ENCODE results near the gene GLT1D1.

The GLT1D1 gene

DNA sequence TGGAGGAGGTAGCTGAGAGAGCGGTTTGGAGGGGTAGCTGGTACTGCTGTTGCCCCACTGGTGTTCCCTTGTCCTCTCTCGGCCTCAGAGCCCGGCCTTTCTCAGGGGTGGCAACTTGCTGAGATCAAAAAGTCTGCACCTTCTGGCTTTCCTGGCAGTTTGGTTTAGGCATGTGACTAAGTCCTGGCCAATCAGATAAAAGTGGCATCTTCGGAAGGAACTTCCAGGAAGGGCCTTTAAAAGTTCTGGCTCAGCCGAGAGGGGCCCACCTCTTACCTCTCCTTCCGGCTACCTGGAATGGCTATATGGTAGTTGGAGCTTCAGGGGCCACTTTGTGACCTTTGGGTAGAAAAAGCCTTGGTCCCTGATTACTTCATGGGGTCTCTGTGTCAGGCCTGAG, 152.6 kb downstream of the GLT1D1 start:
- no peak for DNase-seq (ENCODE audit: low read depth)

DNA sequence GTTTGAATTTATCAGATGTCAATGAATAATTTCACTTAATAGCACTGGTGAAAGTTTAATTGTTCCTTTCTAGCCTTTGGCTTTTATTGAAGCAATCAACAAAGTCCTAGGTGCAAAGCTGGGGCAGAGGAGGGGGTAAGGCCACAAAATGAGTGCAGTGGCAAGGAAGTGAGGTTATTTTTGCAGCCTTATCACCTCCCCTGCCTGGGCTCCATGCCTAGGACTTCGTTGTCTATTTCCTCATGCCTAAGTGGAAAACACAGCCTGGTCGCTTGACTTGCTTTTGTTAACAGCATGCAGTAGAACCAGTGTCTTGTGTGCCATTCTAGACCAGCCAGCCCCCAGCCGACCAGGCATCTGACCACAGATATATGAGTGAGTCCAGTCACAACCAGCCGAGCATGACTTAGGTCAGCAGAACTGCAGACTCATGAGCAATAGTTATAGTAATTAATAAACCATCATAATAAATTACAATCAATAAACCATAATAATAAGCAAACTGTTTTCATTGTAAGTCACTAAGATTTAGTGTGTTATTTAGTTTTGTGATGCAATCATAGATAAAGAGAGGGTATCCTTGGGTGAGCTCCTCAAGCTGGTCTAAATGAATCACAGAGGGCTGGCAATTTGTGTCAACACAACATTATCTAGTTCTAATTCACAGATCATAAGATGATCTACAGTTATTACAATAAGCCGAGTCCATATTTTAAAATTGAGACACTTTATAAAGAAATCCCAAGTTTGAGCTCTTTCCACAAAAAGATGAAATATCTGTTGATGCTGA, 156.8 kb downstream of the GLT1D1 start:
- DNase-seq (ENCODE audit: low read depth): no peak

DNA sequence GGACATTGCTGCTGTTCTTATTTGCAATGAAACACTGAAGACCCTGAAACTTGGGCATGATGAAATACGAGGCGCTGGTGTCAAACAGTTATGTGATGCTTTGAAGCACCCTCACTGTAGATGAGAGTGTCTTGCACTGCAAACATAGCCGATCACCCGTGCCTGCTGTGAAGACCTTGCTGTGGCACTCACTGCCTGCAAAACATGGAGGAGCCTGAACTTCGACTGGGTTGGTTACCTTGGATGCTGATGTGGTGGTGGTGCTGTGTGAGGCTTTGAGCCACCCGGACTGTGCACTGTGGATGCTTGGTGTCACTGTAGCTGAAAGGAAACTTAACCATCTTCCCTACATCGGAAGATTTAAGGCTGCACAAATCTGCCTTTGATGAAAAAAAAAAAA, 162.9 kb downstream of the GLT1D1 start:
- DNase-seq (ENCODE audit: low read depth): no peak

DNA sequence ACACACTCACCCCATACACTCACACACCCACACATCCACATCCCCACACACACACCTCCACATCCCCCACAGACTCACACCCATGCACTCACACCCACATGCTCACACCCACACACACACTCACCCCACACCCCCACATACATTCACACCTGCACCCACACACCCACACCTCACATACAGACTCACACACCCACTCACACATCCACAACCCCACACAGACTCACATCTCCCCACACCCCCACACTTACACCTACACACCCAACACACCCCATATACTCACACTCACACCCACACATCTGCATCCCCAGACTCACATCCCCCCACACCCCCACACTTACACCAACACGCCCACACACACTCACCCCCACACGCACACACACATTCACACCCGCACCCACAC, 171.8 kb downstream of the GLT1D1 start:
- no peak for DNase-seq (ENCODE audit: low read depth)

DNA sequence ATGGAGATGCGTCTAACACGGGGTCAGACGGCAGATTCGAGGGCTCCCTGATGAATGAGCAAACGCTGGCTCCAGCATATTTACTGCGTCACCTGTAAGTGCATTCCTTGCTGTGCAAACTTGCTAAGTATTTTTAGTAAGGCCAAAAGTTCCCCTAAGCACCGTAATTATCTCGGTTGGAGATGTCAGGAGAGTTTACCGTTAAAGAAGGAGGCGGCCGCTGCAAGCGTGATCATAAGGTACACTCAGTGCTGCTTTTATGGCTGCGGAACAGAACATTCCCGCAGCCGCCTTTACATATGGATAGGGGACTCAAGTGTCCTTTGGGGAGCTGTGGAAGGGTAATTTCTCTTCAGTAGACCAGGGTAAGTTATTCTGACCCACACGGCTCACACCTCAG, 175.6 kb downstream of the GLT1D1 start:
- DNase-seq (ENCODE audit: low read depth): no peak

Data from iris pigment epithelial cell (primary cell).